Middle frontal gyrus (tissue), 1 donor: ENCODE data around the gene TRO.

ENCODE experiments used
- DNase-seq: peaks from one replicate; pipeline ENCODE4 v3.0.0-alpha.2; 2015; ENCODE audit warnings: low spot score; ENCODE audit errors: extremely low spot score

The TRO gene

GRCh38 chrX:54964766-54965497 is 44.3 kb downstream of the TRO start:
- DNase-seq = no peak

- no peak for DNase-seq
These were observed 56.8 kb downstream of the TRO start for GRCh38 chrX:54977387-54977786.

GRCh38 chrX:54978448-54978847 is 57.8 kb downstream of the TRO start:
- DNase-seq = no peak

- DNase-seq = no peak
These were observed 58.8 kb downstream of the TRO start for GRCh38 chrX:54979432-54979831.

GRCh38 chrX:54980334-54980733 is 59.7 kb downstream of the TRO start:
- DNase-seq = no peak
